ENCODE measurements around the gene IFIT2. TPM values are rescaled to one million over a fixed set of nuclear protein-coding genes. Genes with fewer than 3 reads are reported as not detected.

Gene IFIT2
- polyA plus RNA-seq, 1 of the 3 experiments (the other 2 are of a cell fraction): 0.99 TPM

- no peaks in the 10 kb centered on the region for H4K20me1 ChIP-seq (ENCODE audit: insufficient read depth)
- peaks cover 0 to 6% of the 10 kb centered on the region in 2 experiments; a peak in 1 of 4 replicates for H3K4me1 ChIP-seq (ENCODE audit: control insufficient read depth in 1 of 2, insufficient read depth in 2 of 2, low read depth in 1 of 2, low read length in 1 of 2)
- CTCF ChIA-PET: interaction anchor here (1.0 to 1.1 kb wide), 2 partner anchors 23 to 31 kb away, joined by 3 to 4 read pairs; no protein-coding TSS in a partner anchor
- no peak for TF ChIP-seq EZH2phosphoT487 (IDR thresholded peaks at IDR 0.05; ENCODE audit: borderline replicate concordance, low read depth)
- TF ChIP-seq MEF2A (IDR thresholded peaks at IDR 0.05; ENCODE audit: borderline replicate concordance, low read depth): no peak
- TF ChIP-seq YY1 (IDR thresholded peaks at IDR 0.05; ENCODE audit: low read depth): no peak
- no peaks in the 10 kb centered on the region for H3F3A ChIP-seq (replicated peaks; ENCODE audit: insufficient read depth)
- H3K4me2 ChIP-seq: no peak overlapping the region
- H3K4me3 ChIP-seq (ENCODE audit: low read depth in 2 of 2, low read length in 1 of 2): no peak overlapping the region
- H3K27me3 ChIP-seq (ENCODE audit: insufficient read depth): no peaks in the 10 kb centered on the region
- H3K9me3 ChIP-seq: no peaks in the 10 kb centered on the region
- peaks cover 0 to 9% of the 10 kb centered on the region in 2 experiments for H3K36me3 ChIP-seq (replicated peaks in 1 of 2; ENCODE audit: control insufficient read depth in 1 of 2, insufficient read depth in 2 of 2, low read length in 1 of 2)
- no peaks in the 10 kb centered on the region for H3K9me2 ChIP-seq
- no peaks in the 10 kb centered on the region for H3K79me2 ChIP-seq (ENCODE audit: insufficient read depth)
- H2AFZ ChIP-seq (ENCODE audit: low read depth): no peak overlapping the region
- no peak for DNase-seq
- no peak overlapping the region for H3K9ac ChIP-seq
- WGBS (ENCODE audit: low lambda C conversion rate): 84% methylated on average over 13 of the region's 13 CpGs
- H3K27ac ChIP-seq (ENCODE audit: low read depth in 2 of 2, low read length in 1 of 2): no peak overlapping the region
- POLR2A ChIA-PET: no interaction called here
Observed at GRCh38 chr10:89306434-89307268, 4.8 kb downstream of the IFIT2 start.

- no peak for DNase-seq
- H2AFZ ChIP-seq (ENCODE audit: low read depth): no peak overlapping the region
- no peaks in the 10 kb centered on the region for H3K27me3 ChIP-seq (ENCODE audit: insufficient read depth)
- H3F3A ChIP-seq (replicated peaks; ENCODE audit: insufficient read depth): no peaks in the 10 kb centered on the region
- peaks cover 0 to 9% of the 10 kb centered on the region in 2 experiments for H3K36me3 ChIP-seq (replicated peaks in 1 of 2; ENCODE audit: control insufficient read depth in 1 of 2, insufficient read depth in 2 of 2, low read length in 1 of 2)
- no peaks in the 10 kb centered on the region for H3K9me3 ChIP-seq
- H3K27ac ChIP-seq (ENCODE audit: low read depth in 2 of 2, low read length in 1 of 2): no peak overlapping the region
- ChIA-PET POLR2A (no interaction called here), CTCF (interaction anchor here (1.0 kb wide), 1 partner anchor 23 kb away, joined by 4 read pairs; no protein-coding TSS in a partner anchor)
- H3K4me2 ChIP-seq: no peak overlapping the region
- H3K9ac ChIP-seq: no peak overlapping the region
- 0 out of 4 replicates have a peak, but pooled peaks cover 0 to 3% of the 10 kb centered on the region in 2 experiments for H3K4me1 ChIP-seq (ENCODE audit: control insufficient read depth in 1 of 2, insufficient read depth in 2 of 2, low read depth in 1 of 2, low read length in 1 of 2)
- no peaks in the 10 kb centered on the region for H3K79me2 ChIP-seq (ENCODE audit: insufficient read depth)
- H3K4me3 ChIP-seq (ENCODE audit: low read depth in 2 of 2, low read length in 1 of 2): no peak overlapping the region
- H4K20me1 ChIP-seq (ENCODE audit: insufficient read depth): no peaks in the 10 kb centered on the region
- H3K9me2 ChIP-seq: no peaks in the 10 kb centered on the region
- TF ChIP-seq GABPA (IDR thresholded peaks at IDR 0.05; ENCODE audit: low read depth): no peak
- no peak for TF ChIP-seq POLR2AphosphoS5 (IDR thresholded peaks at IDR 0.05; ENCODE audit: low read depth, low read length)
- no peak for TF ChIP-seq MEF2A (IDR thresholded peaks at IDR 0.05; ENCODE audit: borderline replicate concordance, low read depth)
- TF ChIP-seq, protein P1, sequence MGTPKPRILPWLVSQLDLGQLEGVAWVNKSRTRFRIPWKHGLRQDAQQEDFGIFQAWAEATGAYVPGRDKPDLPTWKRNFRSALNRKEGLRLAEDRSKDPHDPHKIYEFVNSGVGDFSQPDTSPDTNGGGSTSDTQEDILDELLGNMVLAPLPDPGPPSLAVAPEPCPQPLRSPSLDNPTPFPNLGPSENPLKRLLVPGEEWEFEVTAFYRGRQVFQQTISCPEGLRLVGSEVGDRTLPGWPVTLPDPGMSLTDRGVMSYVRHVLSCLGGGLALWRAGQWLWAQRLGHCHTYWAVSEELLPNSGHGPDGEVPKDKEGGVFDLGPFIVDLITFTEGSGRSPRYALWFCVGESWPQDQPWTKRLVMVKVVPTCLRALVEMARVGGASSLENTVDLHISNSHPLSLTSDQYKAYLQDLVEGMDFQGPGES (IDR thresholded peaks at IDR 0.05; ENCODE audit: low read depth, low read length): no peak
- no peak for TF ChIP-seq RXRA (IDR thresholded peaks at IDR 0.05; ENCODE audit: borderline replicate concordance, low read depth)
- TF ChIP-seq USF2 (IDR thresholded peaks at IDR 0.05; ENCODE audit: borderline replicate concordance, low read depth, low read length): no peak
- no peak for TF ChIP-seq ZBTB33 (IDR thresholded peaks at IDR 0.05; ENCODE audit: borderline replicate concordance, low read depth)
- TF ChIP-seq TEAD4 (IDR thresholded peaks at IDR 0.05; ENCODE audit: borderline replicate concordance, insufficient read depth): no peak
- TF ChIP-seq, protein P2, sequence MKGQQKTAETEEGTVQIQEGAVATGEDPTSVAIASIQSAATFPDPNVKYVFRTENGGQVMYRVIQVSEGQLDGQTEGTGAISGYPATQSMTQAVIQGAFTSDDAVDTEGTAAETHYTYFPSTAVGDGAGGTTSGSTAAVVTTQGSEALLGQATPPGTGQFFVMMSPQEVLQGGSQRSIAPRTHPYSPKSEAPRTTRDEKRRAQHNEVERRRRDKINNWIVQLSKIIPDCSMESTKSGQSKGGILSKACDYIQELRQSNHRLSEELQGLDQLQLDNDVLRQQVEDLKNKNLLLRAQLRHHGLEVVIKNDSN (IDR thresholded peaks at IDR 0.05; ENCODE audit: borderline replicate concordance, low read depth): no peak
- no peak for TF ChIP-seq FOXM1 (IDR thresholded peaks at IDR 0.05; ENCODE audit: low read depth)
- TF ChIP-seq RFX5 (IDR thresholded peaks at IDR 0.05; ENCODE audit: low read length): no peak
- no peak for TF ChIP-seq NRF1 (IDR thresholded peaks at IDR 0.05; ENCODE audit: low read depth, low read length)
- no peak for TF ChIP-seq TAF1 (IDR thresholded peaks at IDR 0.05; ENCODE audit: borderline replicate concordance, low read depth, low read length)
- TF ChIP-seq RAD21 (IDR thresholded peaks at IDR 0.05; ENCODE audit: low read length): no peak
- TF ChIP-seq SIN3A (IDR thresholded peaks at IDR 0.05; ENCODE audit: borderline replicate concordance, low read depth, low read length): no peak
- TF ChIP-seq, protein P3, sequence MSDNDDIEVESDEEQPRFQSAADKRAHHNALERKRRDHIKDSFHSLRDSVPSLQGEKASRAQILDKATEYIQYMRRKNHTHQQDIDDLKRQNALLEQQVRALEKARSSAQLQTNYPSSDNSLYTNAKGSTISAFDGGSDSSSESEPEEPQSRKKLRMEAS (IDR thresholded peaks at IDR 0.05; ENCODE audit: low read depth): no peak
Observed at GRCh38 chr10:89307269-89307577, 5.4 kb downstream of the IFIT2 start.
